ENCODE data around the gene KCNIP4. TPM values are rescaled to one million over a fixed set of nuclear protein-coding genes. Genes with fewer than 3 reads are reported as not detected.

Gene KCNIP4
- total RNA-seq, 1 donor: 1.7 TPM

GRCh38 chr4:21034728-21035127 lies 913.8 kb downstream of the KCNIP4 start:
- no peak for DNase-seq (ENCODE audit: low read depth)
- no peak for TF ChIP-seq CTCF (IDR thresholded peaks at IDR 0.05; ENCODE audit: insufficient read depth, low read length)
- H3K4me3 ChIP-seq (ENCODE audit: low read depth, low read length): no peak overlapping the region

GRCh38 chr4:21032089-21032645 lies 916.4 kb downstream of the KCNIP4 start:
- TF ChIP-seq CTCF (IDR thresholded peaks at IDR 0.05; ENCODE audit: insufficient read depth, low read length): no peak
- no peak for DNase-seq (ENCODE audit: low read depth)
- no peak overlapping the region for H3K4me3 ChIP-seq (ENCODE audit: low read depth, low read length)

GRCh38 chr4:21018817-21019216 lies 929.8 kb downstream of the KCNIP4 start:
- no peak overlapping the region for H3K4me3 ChIP-seq (ENCODE audit: low read depth, low read length)
- TF ChIP-seq CTCF (IDR thresholded peaks at IDR 0.05; ENCODE audit: insufficient read depth, low read length): no peak
- no peak for DNase-seq (ENCODE audit: low read depth)

GRCh38 chr4:21013501-21013900 lies 935.1 kb downstream of the KCNIP4 start:
- no peak overlapping the region for H3K4me3 ChIP-seq (ENCODE audit: low read depth, low read length)
- no peak for TF ChIP-seq CTCF (IDR thresholded peaks at IDR 0.05; ENCODE audit: insufficient read depth, low read length)

GRCh38 chr4:21012851-21013331 lies 935.7 kb downstream of the KCNIP4 start:
- TF ChIP-seq CTCF (IDR thresholded peaks at IDR 0.05; ENCODE audit: insufficient read depth, low read length): no peak
- DNase-seq (ENCODE audit: low read depth): no peak
- H3K4me3 ChIP-seq (ENCODE audit: low read depth, low read length): no peak overlapping the region

More at GRCh38 chr4:21013501-21013900, 935.1 kb downstream of the KCNIP4 start:
- DNase-seq (ENCODE audit: low read depth): no peak

GRCh38 chr4:21011106-21011505 lies 937.5 kb downstream of the KCNIP4 start:
- H3K4me3 ChIP-seq (ENCODE audit: low read depth, low read length): no peak overlapping the region
- TF ChIP-seq CTCF (IDR thresholded peaks at IDR 0.05; ENCODE audit: insufficient read depth, low read length): no peak
- no peak for DNase-seq (ENCODE audit: low read depth)

GRCh38 chr4:21009956-21010355 lies 938.6 kb downstream of the KCNIP4 start:
- no peak for DNase-seq (ENCODE audit: low read depth)
- no peak overlapping the region for H3K4me3 ChIP-seq (ENCODE audit: low read depth, low read length)
- TF ChIP-seq CTCF (IDR thresholded peaks at IDR 0.05; ENCODE audit: insufficient read depth, low read length): no peak
